DND-41 (cell line): ENCODE measurements around the gene FHIT.

Source experiments
- EZH2 ChIP-seq: IDR thresholded peaks from 3 replicates; pipeline ENCODE4 v1.6.1; 2012; ENCODE audit warnings: borderline replicate concordance, low read depth, mild to moderate bottlenecking, moderate library complexity, low read length, inconsistent platforms; ENCODE audit not compliant: severe bottlenecking
- TF ChIP-seq, protein P1 (sequence below): IDR thresholded peaks from 2 replicates; pipeline ENCODE4 v1.5.1; 2012; ENCODE audit warnings: borderline replicate concordance, low read length, moderate library complexity, mild to moderate bottlenecking; ENCODE audit not compliant: poor library complexity, severe bottlenecking; ENCODE audit errors: extremely low read depth

DNA sequence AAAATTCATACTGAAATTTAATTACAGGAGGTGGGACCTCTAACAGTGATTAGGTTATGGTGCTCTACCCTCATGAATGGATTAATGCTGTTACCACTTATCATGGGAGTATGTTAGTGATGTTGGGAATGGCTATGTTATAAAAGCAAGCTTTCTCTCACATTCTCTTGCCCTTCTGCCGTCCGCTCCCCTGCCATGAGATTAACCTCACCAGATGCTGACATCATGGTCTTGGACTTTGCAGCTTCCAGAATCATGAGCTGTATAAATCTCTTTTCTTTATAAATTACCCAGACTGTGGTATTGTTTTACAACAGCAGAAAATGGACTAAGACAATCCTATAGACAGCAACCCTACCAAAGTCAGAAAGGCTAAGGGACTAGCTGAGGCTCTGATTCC, 884.8 kb downstream of the FHIT start:
- TF ChIP-seq, protein P1, sequence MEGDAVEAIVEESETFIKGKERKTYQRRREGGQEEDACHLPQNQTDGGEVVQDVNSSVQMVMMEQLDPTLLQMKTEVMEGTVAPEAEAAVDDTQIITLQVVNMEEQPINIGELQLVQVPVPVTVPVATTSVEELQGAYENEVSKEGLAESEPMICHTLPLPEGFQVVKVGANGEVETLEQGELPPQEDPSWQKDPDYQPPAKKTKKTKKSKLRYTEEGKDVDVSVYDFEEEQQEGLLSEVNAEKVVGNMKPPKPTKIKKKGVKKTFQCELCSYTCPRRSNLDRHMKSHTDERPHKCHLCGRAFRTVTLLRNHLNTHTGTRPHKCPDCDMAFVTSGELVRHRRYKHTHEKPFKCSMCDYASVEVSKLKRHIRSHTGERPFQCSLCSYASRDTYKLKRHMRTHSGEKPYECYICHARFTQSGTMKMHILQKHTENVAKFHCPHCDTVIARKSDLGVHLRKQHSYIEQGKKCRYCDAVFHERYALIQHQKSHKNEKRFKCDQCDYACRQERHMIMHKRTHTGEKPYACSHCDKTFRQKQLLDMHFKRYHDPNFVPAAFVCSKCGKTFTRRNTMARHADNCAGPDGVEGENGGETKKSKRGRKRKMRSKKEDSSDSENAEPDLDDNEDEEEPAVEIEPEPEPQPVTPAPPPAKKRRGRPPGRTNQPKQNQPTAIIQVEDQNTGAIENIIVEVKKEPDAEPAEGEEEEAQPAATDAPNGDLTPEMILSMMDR, result no peak
- TF ChIP-seq EZH2, result no peak
